ENCODE data around the gene SLC25A11. TPM values are rescaled to one million over a fixed set of nuclear protein-coding genes. Genes with fewer than 3 reads are reported as not detected.
"Not testable (repeated sequence)": the region's sequence is repeated elsewhere in the genome, so short reads cannot be mapped to it uniquely, and the experiment has no call there.

Gene SLC25A11
- total and polyA plus RNA-seq, 2 donors (not counting 3 experiments of a cell fraction or from before 2014, with no cell fraction given), result 58.2 to 95.2 TPM

DNA sequence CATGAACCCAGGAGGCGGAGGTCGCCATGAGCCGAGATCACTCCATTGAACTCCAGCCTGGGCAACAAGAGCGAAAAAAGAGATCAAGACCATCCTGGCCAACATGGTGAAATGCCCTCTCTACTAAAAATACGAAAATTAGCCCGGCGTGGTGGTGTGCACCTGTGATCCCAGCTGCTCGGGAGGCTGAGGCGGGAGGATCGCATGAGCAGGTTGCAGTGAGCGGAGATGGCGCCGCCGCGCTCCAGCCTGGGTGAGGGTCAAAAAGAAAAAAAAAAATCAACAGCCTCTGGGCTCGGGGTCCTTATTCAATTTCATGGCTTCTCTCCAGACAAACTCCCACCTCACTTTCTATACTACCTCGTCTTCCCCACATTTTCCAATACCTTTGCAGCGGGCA, 11.0 kb downstream of the SLC25A11 start:
- no peak for FAIRE-seq
- H3K27me3 ChIP-seq (ENCODE audit: control insufficient read depth in 2 of 2, insufficient read depth in 2 of 2, low read length in 2 of 2), result no peaks in the 10 kb centered on the region
- dilution Hi-C loops (cut with MboI; ENCODE audit: extremely low pct_ligation_motif_present, low sequenced_read_pairs), result no loop called here
- ChIA-PET POLR2A (no interaction called here), CTCF (interaction anchor here (1.7 kb wide), 1 partner anchor 9 kb away, joined by 6 read pairs; no protein-coding TSS in a partner anchor)
- H3K36me3 ChIP-seq (ENCODE audit: control insufficient read depth in 2 of 2, extremely low read depth in 1 of 2, insufficient read depth in 2 of 2, low read length in 2 of 2), result no peaks in the 10 kb centered on the region
- no peak for DNase-seq (ENCODE audit: low read depth, low spot score)
- intact Hi-C loops (cut with micrococcal nuclease), result no loop called here
- H3K9me3 ChIP-seq (replicated peaks; ENCODE audit: control insufficient read depth, insufficient read depth, low read length), result no peaks in the 10 kb centered on the region
- H3K9ac ChIP-seq (replicated peaks; ENCODE audit: extremely low read depth, insufficient read depth, low read length), result no peak overlapping the region
- no peaks in the 10 kb centered on the region for H3K79me2 ChIP-seq (ENCODE audit: control insufficient read depth, insufficient read depth, low read length)
- H3K27ac ChIP-seq (ENCODE audit: insufficient read depth, low read depth, low read length), result no peak overlapping the region
- H3K4me2 ChIP-seq (ENCODE audit: insufficient read depth, low read length), result no peak overlapping the region
- TF ChIP-seq FOS (IDR thresholded peaks at IDR 0.05; ENCODE audit: borderline replicate concordance, insufficient read depth, low read length) (no peak), MYC (IDR thresholded peaks at IDR 0.05; ENCODE audit: low read depth, low read length) (no peak), EZH2 (IDR thresholded peaks at IDR 0.05; ENCODE audit: borderline replicate concordance, low read depth, low read length, severe bottlenecking) (no peak), JUN (IDR thresholded peaks at IDR 0.05; ENCODE audit: borderline replicate concordance, insufficient read depth, insufficient read length, low read depth) (no peak), POLR2A (IDR thresholded peaks at IDR 0.05; ENCODE audit: low read depth, low read length) (no peak), GATA2 (IDR thresholded peaks at IDR 0.05; ENCODE audit: insufficient read depth, insufficient read length, low read depth, low read length) (no peak), POLR2AphosphoS5 (IDR thresholded peaks at IDR 0.05; ENCODE audit: insufficient read depth, low read depth, low read length) (no peak)
- TF ChIP-seq, protein P1, sequence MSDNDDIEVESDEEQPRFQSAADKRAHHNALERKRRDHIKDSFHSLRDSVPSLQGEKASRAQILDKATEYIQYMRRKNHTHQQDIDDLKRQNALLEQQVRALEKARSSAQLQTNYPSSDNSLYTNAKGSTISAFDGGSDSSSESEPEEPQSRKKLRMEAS (IDR thresholded peaks at IDR 0.05; ENCODE audit: insufficient read depth, insufficient read length), result no peak
- TF ChIP-seq, protein P2, sequence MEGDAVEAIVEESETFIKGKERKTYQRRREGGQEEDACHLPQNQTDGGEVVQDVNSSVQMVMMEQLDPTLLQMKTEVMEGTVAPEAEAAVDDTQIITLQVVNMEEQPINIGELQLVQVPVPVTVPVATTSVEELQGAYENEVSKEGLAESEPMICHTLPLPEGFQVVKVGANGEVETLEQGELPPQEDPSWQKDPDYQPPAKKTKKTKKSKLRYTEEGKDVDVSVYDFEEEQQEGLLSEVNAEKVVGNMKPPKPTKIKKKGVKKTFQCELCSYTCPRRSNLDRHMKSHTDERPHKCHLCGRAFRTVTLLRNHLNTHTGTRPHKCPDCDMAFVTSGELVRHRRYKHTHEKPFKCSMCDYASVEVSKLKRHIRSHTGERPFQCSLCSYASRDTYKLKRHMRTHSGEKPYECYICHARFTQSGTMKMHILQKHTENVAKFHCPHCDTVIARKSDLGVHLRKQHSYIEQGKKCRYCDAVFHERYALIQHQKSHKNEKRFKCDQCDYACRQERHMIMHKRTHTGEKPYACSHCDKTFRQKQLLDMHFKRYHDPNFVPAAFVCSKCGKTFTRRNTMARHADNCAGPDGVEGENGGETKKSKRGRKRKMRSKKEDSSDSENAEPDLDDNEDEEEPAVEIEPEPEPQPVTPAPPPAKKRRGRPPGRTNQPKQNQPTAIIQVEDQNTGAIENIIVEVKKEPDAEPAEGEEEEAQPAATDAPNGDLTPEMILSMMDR (IDR thresholded peaks at IDR 0.05; ENCODE audit: extremely low read depth in 1 of 2, insufficient read depth in 1 of 2, low read depth in 1 of 2, low read length in 2 of 2), result no peak
- H3K4me1 ChIP-seq (ENCODE audit: control insufficient read depth, extremely low read depth, insufficient read depth, low read length), result no peaks in the 10 kb centered on the region
- TSS peak; percentile 9 for BruUV-seq (replicated peaks)
- H3K4me3 ChIP-seq (replicated peaks in 1 of 3; ENCODE audit: insufficient read depth in 1 of 3, low read depth in 1 of 3, low read length in 3 of 3), result no peak overlapping the region
- H2AFZ ChIP-seq (ENCODE audit: low read depth, low read length), result no peak overlapping the region
- H3K9me1 ChIP-seq (replicated peaks; ENCODE audit: control insufficient read depth, extremely low read depth, insufficient read depth, low read length), result no peaks in the 10 kb centered on the region
- no peaks in the 10 kb centered on the region for H4K20me1 ChIP-seq (replicated peaks; ENCODE audit: control insufficient read depth, extremely low read depth, insufficient read depth, low read length)

DNA sequence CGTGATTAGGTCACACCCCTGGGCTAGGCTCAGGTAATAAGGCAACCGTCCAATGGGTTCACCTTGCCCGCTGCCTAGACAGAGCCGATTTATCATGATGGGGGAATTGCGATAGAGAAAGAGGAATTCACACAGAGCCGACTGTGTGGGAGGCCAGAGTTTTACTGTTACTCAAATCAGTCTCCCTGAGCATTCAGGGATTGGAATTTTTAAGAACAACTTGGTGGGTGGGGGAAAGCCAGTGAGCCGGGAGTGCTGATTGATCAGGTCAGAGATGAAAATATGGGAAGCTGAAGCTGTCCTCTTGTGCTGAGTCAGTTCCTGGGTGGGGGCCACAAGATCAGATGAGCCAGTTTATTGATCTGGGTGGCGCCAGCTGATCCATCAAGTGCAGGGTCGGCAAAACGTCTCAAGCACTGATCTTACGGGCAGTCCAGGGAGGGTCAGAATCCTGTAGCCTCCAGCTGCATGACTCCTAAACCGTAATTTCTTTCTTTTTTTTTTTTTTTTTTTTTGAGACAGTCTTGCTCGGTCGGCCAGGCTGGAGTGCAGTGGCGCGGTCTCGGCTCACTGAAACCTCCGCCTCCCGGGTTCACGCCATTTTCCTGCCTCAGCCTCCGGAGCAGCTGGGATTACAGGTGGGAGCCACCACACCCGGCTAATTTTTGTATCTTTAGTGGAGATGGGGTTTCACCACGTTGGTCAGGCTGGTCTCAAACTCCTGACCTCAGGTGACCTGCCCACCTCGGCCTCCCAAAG, 13.1 kb downstream of the SLC25A11 start:
- H4K20me1 ChIP-seq (replicated peaks; ENCODE audit: control insufficient read depth, extremely low read depth, insufficient read depth, low read length); H3K27me3 ChIP-seq (ENCODE audit: control insufficient read depth in 2 of 2, insufficient read depth in 2 of 2, low read length in 2 of 2); BruUV-seq (replicated peaks); H3K79me2 ChIP-seq (ENCODE audit: control insufficient read depth, insufficient read depth, low read length); DNase-seq (ENCODE audit: low read depth, low spot score); FAIRE-seq; H3K9me1 ChIP-seq (replicated peaks; ENCODE audit: control insufficient read depth, extremely low read depth, insufficient read depth, low read length); H3K4me2 ChIP-seq (ENCODE audit: insufficient read depth, low read length); intact Hi-C loops (cut with micrococcal nuclease); H3K4me1 ChIP-seq (ENCODE audit: control insufficient read depth, extremely low read depth, insufficient read depth, low read length); dilution Hi-C loops (cut with MboI; ENCODE audit: extremely low pct_ligation_motif_present, low sequenced_read_pairs); H2AFZ ChIP-seq (ENCODE audit: low read depth, low read length); POLR2A ChIA-PET; H3K4me3 ChIP-seq (replicated peaks in 1 of 3; ENCODE audit: insufficient read depth in 1 of 3, low read depth in 1 of 3, low read length in 3 of 3); H3K9ac ChIP-seq (replicated peaks; ENCODE audit: extremely low read depth, insufficient read depth, low read length); H3K9me3 ChIP-seq (replicated peaks; ENCODE audit: control insufficient read depth, insufficient read depth, low read length); H3K36me3 ChIP-seq (ENCODE audit: control insufficient read depth in 2 of 2, extremely low read depth in 1 of 2, insufficient read depth in 2 of 2, low read length in 2 of 2); H3K27ac ChIP-seq (ENCODE audit: insufficient read depth, low read depth, low read length): not testable (repeated sequence)
- CTCF ChIA-PET, result interaction anchor here (1.1 kb wide), 1 partner anchor 18 kb away, joined by 4 read pairs; no protein-coding TSS in a partner anchor
